Measurements from ENCODE around the gene PDLIM4.

DNA sequence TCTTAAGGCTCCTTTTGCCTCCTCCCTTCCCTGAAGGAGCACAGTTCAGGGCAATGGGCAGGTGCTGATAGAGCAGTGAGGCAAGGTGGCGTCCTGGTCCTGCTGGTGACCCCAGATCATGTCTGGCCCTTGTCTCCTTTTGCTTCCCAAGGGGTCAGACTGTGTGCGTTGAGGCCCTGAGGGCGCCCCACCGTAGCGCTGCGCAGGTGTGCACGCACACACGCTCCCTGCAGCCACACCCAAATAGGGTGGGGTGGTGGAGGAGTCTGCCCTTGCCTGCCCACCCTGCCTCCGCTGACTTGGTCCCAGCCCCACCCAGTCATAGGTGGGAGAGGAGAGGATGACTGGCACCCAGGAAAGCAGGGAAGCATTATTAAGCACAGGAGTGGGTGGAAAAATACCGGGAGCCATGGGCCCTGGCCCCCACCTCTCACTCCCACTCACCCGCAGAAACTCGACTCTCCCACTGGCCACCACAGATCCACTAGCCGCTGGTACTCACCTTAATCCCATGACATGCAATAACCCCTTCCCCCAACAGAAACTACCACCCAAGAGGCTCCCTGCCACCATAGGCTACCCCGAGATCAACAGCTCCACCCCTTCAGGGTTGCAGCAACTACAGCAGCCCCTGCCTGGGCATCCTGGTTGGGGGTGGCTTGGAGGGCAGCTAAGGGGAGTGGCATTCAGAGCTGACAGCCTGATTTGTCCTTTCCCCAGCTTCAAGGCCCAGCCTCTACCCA is 16.7 kb downstream of the PDLIM4 start:
- TF ChIP-seq, protein P1, sequence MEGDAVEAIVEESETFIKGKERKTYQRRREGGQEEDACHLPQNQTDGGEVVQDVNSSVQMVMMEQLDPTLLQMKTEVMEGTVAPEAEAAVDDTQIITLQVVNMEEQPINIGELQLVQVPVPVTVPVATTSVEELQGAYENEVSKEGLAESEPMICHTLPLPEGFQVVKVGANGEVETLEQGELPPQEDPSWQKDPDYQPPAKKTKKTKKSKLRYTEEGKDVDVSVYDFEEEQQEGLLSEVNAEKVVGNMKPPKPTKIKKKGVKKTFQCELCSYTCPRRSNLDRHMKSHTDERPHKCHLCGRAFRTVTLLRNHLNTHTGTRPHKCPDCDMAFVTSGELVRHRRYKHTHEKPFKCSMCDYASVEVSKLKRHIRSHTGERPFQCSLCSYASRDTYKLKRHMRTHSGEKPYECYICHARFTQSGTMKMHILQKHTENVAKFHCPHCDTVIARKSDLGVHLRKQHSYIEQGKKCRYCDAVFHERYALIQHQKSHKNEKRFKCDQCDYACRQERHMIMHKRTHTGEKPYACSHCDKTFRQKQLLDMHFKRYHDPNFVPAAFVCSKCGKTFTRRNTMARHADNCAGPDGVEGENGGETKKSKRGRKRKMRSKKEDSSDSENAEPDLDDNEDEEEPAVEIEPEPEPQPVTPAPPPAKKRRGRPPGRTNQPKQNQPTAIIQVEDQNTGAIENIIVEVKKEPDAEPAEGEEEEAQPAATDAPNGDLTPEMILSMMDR (IDR thresholded peaks at IDR 0.05): no peak
- TF ChIP-seq POLR2A (IDR thresholded peaks at IDR 0.05): no peak

All from heart left ventricle (tissue), 13 donors.